WERI-Rb-1 (cell line): ENCODE data around the gene MTCL3.

Source experiments
- DNase-seq: peaks from one replicate; pipeline ENCODE4 v3.0.0-alpha.2; 2020
- H3K27ac ChIP-seq: fragments of 250-450 bp; sonication (Bioruptor Pico); 2 replicates; pipeline ENCODE4 v1.5.1; 2020; ENCODE audit warnings: mild to moderate bottlenecking, moderate library complexity
- H3K27me3 ChIP-seq: fragments of 250-450 bp; sonication (Bioruptor Pico); 2 replicates; pipeline ENCODE4 v1.5.1; 2021; ENCODE audit warnings: mild to moderate bottlenecking, low read depth, moderate library complexity; ENCODE audit not compliant: insufficient read depth, severe bottlenecking
- H3K36me3 ChIP-seq: fragments of 250-450 bp; sonication (Bioruptor Pico); 2 replicates; pipeline ENCODE4 v1.5.1; 2020; ENCODE audit warnings: mild to moderate bottlenecking, moderate library complexity
- H3K4me3 ChIP-seq: 2 replicates; pipeline ENCODE4 v1.5.1; 2011; ENCODE audit warnings: low read depth, mild to moderate bottlenecking, control low read depth, low read length
- H3K9me3 ChIP-seq: fragments of 250-450 bp; sonication (Bioruptor Pico); 2 replicates; pipeline ENCODE4 v1.5.1; 2021; ENCODE audit warnings: mild to moderate bottlenecking, moderate library complexity; ENCODE audit not compliant: severe bottlenecking
- CTCF ChIP-seq: IDR thresholded peaks from 2 replicates; pipeline ENCODE4 v1.5.1; 2011; ENCODE audit warnings: low read depth, mild to moderate bottlenecking, control low read depth, inconsistent platforms, low read length

Gene MTCL3

GRCh38 chr6:127497410-127497809, 21.7 kb downstream of the MTCL3 start:
- Histone ChIP-seq H3K27ac (no peak overlapping the region), H3K4me3 (no peak overlapping the region), H3K9me3 (no peaks in the 10 kb centered on the region), H3K27me3 (no peaks in the 10 kb centered on the region), H3K36me3 (peaks cover 68% of the 10 kb centered on the region)
- no peak for TF ChIP-seq CTCF
- DNase-seq, result no peak

GRCh38 chr6:127496471-127496870, 22.7 kb downstream of the MTCL3 start:
- H3K4me3 ChIP-seq, result no peak overlapping the region
- H3K27me3 ChIP-seq, result no peaks in the 10 kb centered on the region
- no peaks in the 10 kb centered on the region for H3K9me3 ChIP-seq
- peaks cover 73% of the 10 kb centered on the region for H3K36me3 ChIP-seq
- no peak for TF ChIP-seq CTCF
- H3K27ac ChIP-seq, result no peak overlapping the region
- DNase-seq, result no peak

- no peak for DNase-seq
- TF ChIP-seq CTCF, result no peak
- Histone ChIP-seq H3K9me3 (no peaks in the 10 kb centered on the region), H3K27ac (no peak overlapping the region), H3K27me3 (no peaks in the 10 kb centered on the region), H3K4me3 (no peak overlapping the region), H3K36me3 (peaks cover 76% of the 10 kb centered on the region)
Measured at GRCh38 chr6:127494240-127494767, 24.8 kb downstream of the MTCL3 start.

GRCh38 chr6:127489248-127489647, 29.9 kb downstream of the MTCL3 start:
- H3K9me3 ChIP-seq, result no peaks in the 10 kb centered on the region
- H3K27ac ChIP-seq, result no peak overlapping the region
- H3K27me3 ChIP-seq, result no peaks in the 10 kb centered on the region
- H3K4me3 ChIP-seq, result no peak overlapping the region
- no peak for DNase-seq
- H3K36me3 ChIP-seq, result peaks cover 82% of the 10 kb centered on the region
- no peak for TF ChIP-seq CTCF

GRCh38 chr6:127486934-127487333, 32.2 kb downstream of the MTCL3 start:
- peaks cover 88% of the 10 kb centered on the region for H3K36me3 ChIP-seq
- no peaks in the 10 kb centered on the region for H3K27me3 ChIP-seq
- H3K9me3 ChIP-seq, result no peaks in the 10 kb centered on the region
- DNase-seq, result no peak
- H3K27ac ChIP-seq, result no peak overlapping the region
- TF ChIP-seq CTCF, result no peak
- no peak overlapping the region for H3K4me3 ChIP-seq

GRCh38 chr6:127484212-127484863, 34.8 kb downstream of the MTCL3 start:
- no peak for DNase-seq
- H3K4me3 ChIP-seq, result no peak overlapping the region
- no peak for TF ChIP-seq CTCF
- H3K9me3 ChIP-seq, result no peaks in the 10 kb centered on the region
- H3K27me3 ChIP-seq, result no peaks in the 10 kb centered on the region
- no peak overlapping the region for H3K27ac ChIP-seq
- H3K36me3 ChIP-seq, result peaks cover 89% of the 10 kb centered on the region
